HepG2 (cell line): ENCODE data around the gene ATG3. TPM values are rescaled to one million over a fixed set of nuclear protein-coding genes. Genes with fewer than 3 reads are reported as not detected.

Experiments used
- ATAC-seq: fragments of 200-7000 bp; cut with Tn5 transposase; 3 replicates; pipeline ENCODE4 v1.9.1; 2020; ENCODE audit warnings: mild to moderate bottlenecking, moderate library complexity
- BruUV-seq: library from RNA; stranded (reverse); fragments of 400-500 nt; replicated peaks from 2 replicates; lab custom pipeline; 2021; lab: Mats Ljungman, UMichigan
- CTCF ChIA-PET: fragments of 300-600 bp; formaldehyde crosslinking; extraction: SDS; loops from one replicate; lab custom pipeline; 2021; ENCODE audit warnings: low total read pairs, inconsistent platforms, low intra/inter-chr PET ratio; lab: Yijun Ruan, JAX
- POLR2A ChIA-PET: fragments of 350-600 bp; sonication (Branson Sonifier 250); formaldehyde crosslinking; loops from one replicate; lab custom pipeline; 2020; ENCODE audit warnings: antibody characterized with exemption, inconsistent platforms; lab: Yijun Ruan, JAX
- DNase-seq: peaks from one replicate; pipeline ENCODE4 v3.0.0-alpha.2; 2015; ENCODE audit warnings: low spot score
- FAIRE-seq: peaks from 3 replicates; lab custom pipeline; 2011; peaks lifted over from hg19 to GRCh38; lab: Jason Lieb, UNC
- H2AFZ ChIP-seq: one replicate; pipeline ENCODE4 v1.6.1; 2011; ENCODE audit warnings: low read length, inconsistent platforms
- H3K27ac ChIP-seq: fragments of 300-600 bp; 3 replicates; pipeline ENCODE4 v1.8.0; 2011; ENCODE audit warnings: mixed run types, mild to moderate bottlenecking, mixed read lengths, low read length, inconsistent platforms; ENCODE audit not compliant: insufficient read depth; ENCODE audit errors: extremely low read length
- H3K27me3 ChIP-seq, 2 experiments: fragments of 200-600 bp in 1 of 2; 2 replicates in 1 of 2; 3 replicates in 1 of 2; pipeline versions ENCODE4 v1.6.0 to v1.8.0; 2011; ENCODE audit warnings: low read length in 2 of 2, mild to moderate bottlenecking in 2 of 2, moderate library complexity in 2 of 2, inconsistent platforms in 1 of 2; ENCODE audit not compliant: insufficient read depth in 2 of 2, control insufficient read depth in 1 of 2
- H3K36me3 ChIP-seq, 2 experiments: fragments of 200-600 bp in 1 of 2; replicated peaks in 1 of 2; 2 replicates in 1 of 2; 3 replicates in 1 of 2; pipeline versions ENCODE4 v1.5.1 to v1.8.0; 2011; ENCODE audit warnings: low read length in 2 of 2, inconsistent platforms in 1 of 2; ENCODE audit not compliant: insufficient read depth in 2 of 2, control insufficient read depth in 1 of 2
- H3K4me1 ChIP-seq: 2 replicates; pipeline ENCODE4 v1.5.1; 2012; ENCODE audit warnings: low read length, inconsistent platforms; ENCODE audit not compliant: insufficient read depth
- H3K4me2 ChIP-seq: 2 replicates; pipeline ENCODE4 v1.6.0; 2011; ENCODE audit warnings: low read depth, low read length, inconsistent platforms
- H3K4me3 ChIP-seq, 3 experiments: fragments of 200-600 bp in 1 of 3; sonication (generic), shearing (Covaris generic) in 1 of 3; replicated peaks in 1 of 3; 2 replicates each; pipeline ENCODE4 v1.5.1; 2011 to 2016; ENCODE audit warnings: low read length in 3 of 3, inconsistent platforms in 2 of 3, low read depth in 2 of 3, mild to moderate bottlenecking in 2 of 3, control low read depth in 1 of 3, mixed read lengths in 1 of 3; ENCODE audit not compliant: insufficient read depth in 1 of 3
- H3K79me2 ChIP-seq: one replicate; pipeline ENCODE4 v1.6.1; 2011; ENCODE audit warnings: low read length, inconsistent platforms; ENCODE audit not compliant: insufficient read depth
- H3K9ac ChIP-seq: 2 replicates; pipeline ENCODE4 v1.6.0; 2011; ENCODE audit warnings: mild to moderate bottlenecking, low read depth, low read length, inconsistent platforms; ENCODE audit not compliant: insufficient read depth
- H3K9me3 ChIP-seq: 2 replicates; pipeline ENCODE4 v1.5.1; 2012; ENCODE audit warnings: mild to moderate bottlenecking, low read length
- H4K20me1 ChIP-seq: 2 replicates; pipeline ENCODE4 v1.6.0; 2011; ENCODE audit warnings: inconsistent platforms, mild to moderate bottlenecking, low read length, moderate library complexity; ENCODE audit not compliant: insufficient read depth
- CREM ChIP-seq, 2 experiments: sonication (generic) in 1 of 2; formaldehyde crosslinking in 1 of 2; IDR thresholded peaks; 2 replicates each; pipeline versions ENCODE4 v1.4.0 to v1.6.1; 2016 to 2020; ENCODE audit warnings: antibody characterized with exemption in 1 of 2, mild to moderate bottlenecking in 1 of 2, missing genetic modification reagents in 1 of 2
- EED ChIP-seq: sonication (generic); formaldehyde crosslinking; IDR thresholded peaks from 2 replicates; pipeline ENCODE4 v1.5.0; 2020; ENCODE audit warnings: mild to moderate bottlenecking, missing genetic modification reagents
- HNRNPH1 ChIP-seq: fragments of 200-400 bp; formaldehyde crosslinking; optimal IDR thresholded peaks from 2 replicates; pipeline ENCODE3; 2017; ENCODE audit warnings: mild to moderate bottlenecking, low read depth, low read length
- MYNN ChIP-seq: sonication (generic); formaldehyde crosslinking; IDR thresholded peaks from 2 replicates; pipeline ENCODE4 v1.4.0; 2020; ENCODE audit warnings: mild to moderate bottlenecking, low read depth, missing genetic modification reagents
- REXO4 ChIP-seq: sonication (generic); formaldehyde crosslinking; IDR thresholded peaks from 2 replicates; pipeline ENCODE4 v1.8.0; 2022; ENCODE audit warnings: missing genetic modification reagents, mild to moderate bottlenecking, borderline replicate concordance
- TEAD2 ChIP-seq: sonication (generic); formaldehyde crosslinking; IDR thresholded peaks from 2 replicates; pipeline ENCODE4 v1.9.0; 2021; ENCODE audit warnings: missing genetic modification reagents
- ZMYM4 ChIP-seq: sonication (generic); formaldehyde crosslinking; IDR thresholded peaks from 2 replicates; pipeline ENCODE4 v1.8.1; 2023; ENCODE audit warnings: mild to moderate bottlenecking, missing genetic modification reagents
- ZNF703 ChIP-seq: sonication (generic); formaldehyde crosslinking; IDR thresholded peaks from 2 replicates; pipeline ENCODE4 v1.5.1; 2020; ENCODE audit warnings: missing genetic modification reagents, mild to moderate bottlenecking, moderate library complexity, borderline replicate concordance
- in situ Hi-C: cut with HindIII; loops from 2 replicates; pipeline ENCODE4 v1.10.0; 2017; ENCODE audit warnings: low pct_unique_long_range_greater_than_20kb; ENCODE audit not compliant: extremely low pct_ligation_motif_present
- intact Hi-C: fragments of 100-400 bp; cut with micrococcal nuclease; formaldehyde crosslinking; loops from one replicate; pipeline ENCODE4 v1.10.0; 2022; ENCODE audit not compliant: unreplicated experiment
- polyA plus RNA-seq, 8 experiments: library from polyadenylated mRNA; depleted of rRNA in 3 of 8; stranded (reverse) in 7 of 8; unstranded in 1 of 8; fragments of >200 nt; fragmentation: Illumina TruSeq in 4 of 8; extraction: Trizol in 4 of 8; gene quantifications; 2 replicates each; pipeline versions ENCODE4 v1.2.1 to v1.2.3, GENCODE V29; 2011 to 2016; ENCODE audit warnings: low read depth in 4 of 8, missing spikeins in 1 of 8, mixed read lengths in 1 of 8; ENCODE audit not compliant: insufficient read depth in 1 of 8
- total RNA-seq, 5 experiments: library from RNA; depleted of rRNA; stranded (reverse); fragments of >200 nt; fragmentation: Illumina TruSeq; extraction: Trizol; gene quantifications; 2 replicates each; pipeline ENCODE4 v1.2.3, GENCODE V29; 2016; ENCODE audit warnings: low read depth in 1 of 5
- TF ChIP-seq, protein P1 (sequence below), 2 experiments: sonication (generic) in 1 of 2; formaldehyde crosslinking in 1 of 2; IDR thresholded peaks; 2 replicates each; pipeline versions ENCODE4 v1.4.0 to v1.6.1; 2016 to 2020; ENCODE audit warnings: borderline replicate concordance in 1 of 2, low read depth in 1 of 2, mild to moderate bottlenecking in 1 of 2, missing genetic modification reagents in 1 of 2
- TF ChIP-seq, protein P2 (sequence below), 2 experiments: sonication (generic) in 1 of 2; formaldehyde crosslinking in 1 of 2; IDR thresholded peaks; 2 replicates each; pipeline versions ENCODE4 v1.5.1 to v1.6.1; 2011 to 2020; ENCODE audit warnings: borderline replicate concordance in 1 of 2, low read depth in 1 of 2, low read length in 1 of 2, mild to moderate bottlenecking in 1 of 2, missing genetic modification reagents in 1 of 2, moderate library complexity in 1 of 2

ATG3 gene
- total and polyA plus RNA-seq, 2 of the 13 experiments (the other 11 are each of a cell fraction or from before 2014, with no cell fraction given) = 19.6 to 34.8 TPM

DNA sequence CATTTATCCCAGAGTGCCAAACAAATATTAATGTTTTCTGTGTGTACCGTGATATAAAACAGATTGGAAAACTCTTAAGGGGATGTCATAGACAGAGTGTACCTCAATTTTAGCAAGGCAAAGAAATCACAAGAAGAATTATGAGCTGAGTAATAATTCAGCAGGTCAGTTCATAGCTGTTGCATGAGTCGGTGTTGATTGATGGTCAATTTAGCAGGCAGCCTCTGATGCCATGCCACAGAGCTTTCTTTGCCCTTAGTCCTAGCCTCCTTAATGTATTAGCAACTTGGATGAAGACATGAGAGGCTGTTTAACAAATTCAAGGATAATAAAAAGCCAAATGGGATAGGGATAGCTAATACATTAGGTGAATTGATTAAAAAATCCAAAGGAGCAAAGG is 6.9 kb upstream of the ATG3 start (continued):
- TF ChIP-seq, protein P1, sequence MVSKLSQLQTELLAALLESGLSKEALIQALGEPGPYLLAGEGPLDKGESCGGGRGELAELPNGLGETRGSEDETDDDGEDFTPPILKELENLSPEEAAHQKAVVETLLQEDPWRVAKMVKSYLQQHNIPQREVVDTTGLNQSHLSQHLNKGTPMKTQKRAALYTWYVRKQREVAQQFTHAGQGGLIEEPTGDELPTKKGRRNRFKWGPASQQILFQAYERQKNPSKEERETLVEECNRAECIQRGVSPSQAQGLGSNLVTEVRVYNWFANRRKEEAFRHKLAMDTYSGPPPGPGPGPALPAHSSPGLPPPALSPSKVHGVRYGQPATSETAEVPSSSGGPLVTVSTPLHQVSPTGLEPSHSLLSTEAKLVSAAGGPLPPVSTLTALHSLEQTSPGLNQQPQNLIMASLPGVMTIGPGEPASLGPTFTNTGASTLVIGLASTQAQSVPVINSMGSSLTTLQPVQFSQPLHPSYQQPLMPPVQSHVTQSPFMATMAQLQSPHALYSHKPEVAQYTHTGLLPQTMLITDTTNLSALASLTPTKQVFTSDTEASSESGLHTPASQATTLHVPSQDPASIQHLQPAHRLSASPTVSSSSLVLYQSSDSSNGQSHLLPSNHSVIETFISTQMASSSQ (IDR thresholded peaks at IDR 0.05; ENCODE audit: low read depth) = no peak
- TF ChIP-seq, protein P1 (CRISPR knock-in tag; IDR thresholded peaks at IDR 0.05; ENCODE audit: borderline replicate concordance) = no peak
- TF ChIP-seq TEAD2 (CRISPR knock-in tag) (no peak), ZMYM4 (CRISPR knock-in tag) (no peak), MYNN (no peak)

DNA sequence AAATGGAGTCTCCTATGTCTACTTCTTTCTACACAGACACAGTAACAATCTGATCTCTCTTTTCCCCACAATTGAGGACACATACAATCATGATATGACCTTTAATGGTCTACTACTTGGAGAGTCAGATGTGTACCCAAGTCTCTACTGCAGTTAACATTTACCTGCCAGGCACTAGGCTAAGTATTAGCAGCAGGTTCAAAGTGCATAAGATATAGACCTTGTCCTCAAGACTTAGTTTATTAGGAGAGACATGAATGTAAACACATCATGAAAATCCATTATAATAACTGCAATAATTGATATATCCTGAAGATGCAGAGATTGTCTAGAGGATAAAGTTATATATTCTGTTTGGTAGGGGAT is 3.2 kb upstream of the ATG3 start:
- ChIA-PET POLR2A (no interaction called here), CTCF (no interaction called here)
- Histone ChIP-seq H3K4me2 (no peak overlapping the region), H3K4me3 (no peak overlapping the region), H2AFZ (no peak overlapping the region), H3K9ac (no peak overlapping the region), H3K79me2 (peaks cover 16% of the 10 kb centered on the region), H3K4me1 (peaks cover 3% of the 10 kb centered on the region), H3K27me3 (no peaks in the 10 kb centered on the region; a peak in 1 of 5 replicates), H4K20me1 (no peaks in the 10 kb centered on the region), H3K36me3 (peaks cover 0 to 5% of the 10 kb centered on the region in 2 experiments; a peak in 1 of 5 replicates), H3K9me3 (no peaks in the 10 kb centered on the region), H3K27ac (no peak overlapping the region)
- in situ Hi-C loops = no loop called here
- TF ChIP-seq CREM (IDR thresholded peaks at IDR 0.05) (no peak), CREM (CRISPR knock-in tag; IDR thresholded peaks at IDR 0.05) (no peak), REXO4 (CRISPR knock-in tag) (no peak), HNRNPH1 (no peak), ZNF703 (no peak), EED (CRISPR knock-in tag) (no peak)
- TF ChIP-seq, protein P2, sequence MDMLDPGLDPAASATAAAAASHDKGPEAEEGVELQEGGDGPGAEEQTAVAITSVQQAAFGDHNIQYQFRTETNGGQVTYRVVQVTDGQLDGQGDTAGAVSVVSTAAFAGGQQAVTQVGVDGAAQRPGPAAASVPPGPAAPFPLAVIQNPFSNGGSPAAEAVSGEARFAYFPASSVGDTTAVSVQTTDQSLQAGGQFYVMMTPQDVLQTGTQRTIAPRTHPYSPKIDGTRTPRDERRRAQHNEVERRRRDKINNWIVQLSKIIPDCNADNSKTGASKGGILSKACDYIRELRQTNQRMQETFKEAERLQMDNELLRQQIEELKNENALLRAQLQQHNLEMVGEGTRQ (IDR thresholded peaks at IDR 0.05; ENCODE audit: low read depth, low read length) = no peak
- TF ChIP-seq, protein P2 (CRISPR knock-in tag; IDR thresholded peaks at IDR 0.05; ENCODE audit: borderline replicate concordance) = no peak
- ATAC-seq (no peak), DNase-seq (no peak), FAIRE-seq (no peak)
- intact Hi-C loops = no loop called here
- no TSS peak for BruUV-seq
